ENCODE results near the gene TMEM221.
A peak's percentile ranks its signal among the peaks of the same experiment; 100 is the strongest.

Gene TMEM221

GRCh38 chr19:17471410-17472125, 23.1 kb upstream of the TMEM221 start:
- no peak for DNase-seq (ENCODE audit: low read depth)

GRCh38 chr19:17470068-17470841, 21.8 kb upstream of the TMEM221 start, which contains the start of gene SLC27A1:
TSS of gene SLC27A1 (plus strand) at chr19:17470524. CDS start at chr19:17470541, 17 bp downstream.
- DNase-seq (ENCODE audit: low read depth) = peak; percentile 97

GRCh38 chr19:17469481-17470067, 21.1 kb upstream of the TMEM221 start:
- DNase-seq (ENCODE audit: low read depth) = no peak

- DNase-seq (ENCODE audit: low read depth) = no peak
Measured at GRCh38 chr19:17469092-17469480, 20.6 kb upstream of the TMEM221 start.

GRCh38 chr19:17468302-17469091, 20.0 kb upstream of the TMEM221 start:
- DNase-seq (ENCODE audit: low read depth) = no peak

- no peak for DNase-seq (ENCODE audit: low read depth)
Measured at GRCh38 chr19:17467471-17468301, 19.2 kb upstream of the TMEM221 start.

GRCh38 chr19:17466487-17466850, 18.0 kb upstream of the TMEM221 start:
- DNase-seq (ENCODE audit: low read depth) = no peak

- DNase-seq (ENCODE audit: low read depth) = no peak
Measured at GRCh38 chr19:17460372-17461230, 12.1 kb upstream of the TMEM221 start, which contains the start of gene NXNL1. TSS of gene NXNL1 (minus strand) at chr19:17460926. CDS start at chr19:17460869, 57 bp downstream.

- DNase-seq (ENCODE audit: low read depth) = no peak
Measured at GRCh38 chr19:17458970-17459369, 10.5 kb upstream of the TMEM221 start.

GRCh38 chr19:17457616-17458015, 9.1 kb upstream of the TMEM221 start:
- DNase-seq (ENCODE audit: low read depth) = no peak

- no peak for DNase-seq (ENCODE audit: low read depth)
Measured at GRCh38 chr19:17456127-17456526, 7.7 kb upstream of the TMEM221 start.

GRCh38 chr19:17455308-17456123, 7.0 kb upstream of the TMEM221 start:
- no peak for DNase-seq (ENCODE audit: low read depth)

GRCh38 chr19:17454576-17455071, 6.2 kb upstream of the TMEM221 start:
- DNase-seq (ENCODE audit: low read depth) = no peak

GRCh38 chr19:17451820-17452219, 3.4 kb upstream of the TMEM221 start:
- no peak for DNase-seq (ENCODE audit: low read depth)

- DNase-seq (ENCODE audit: low read depth) = no peak
Measured at GRCh38 chr19:17450264-17451075, 2.0 kb upstream of the TMEM221 start.

GRCh38 chr19:17447704-17448130, 751 bp downstream of the TMEM221 start:
- no peak for DNase-seq (ENCODE audit: low read depth)

- DNase-seq (ENCODE audit: low read depth) = no peak
Measured at GRCh38 chr19:17445526-17446165, 2.8 kb downstream of the TMEM221 start.

Measured in GM04503 (cell line).